Superior temporal gyrus (tissue), 1 donor: ENCODE data around the gene KCNQ1.

ENCODE experiments used
- DNase-seq: peaks from one replicate; pipeline ENCODE4 v3.0.0-alpha.2; 2016; ENCODE audit errors: extremely low spot score

Gene KCNQ1

GRCh38 chr11:2441171-2441570, 3.6 kb upstream of the KCNQ1 start:
- DNase-seq: no peak

- DNase-seq: no peak
Measured at GRCh38 chr11:2442589-2442988, 2.2 kb upstream of the KCNQ1 start.

GRCh38 chr11:2443406-2443805, 1.4 kb upstream of the KCNQ1 start:
- no peak for DNase-seq

- no peak for DNase-seq
Measured at GRCh38 chr11:2443881-2444820, 657 bp upstream of the KCNQ1 start, which contains the start of gene TRPM5. TSS of gene TRPM5 (minus strand) at chr11:2444514. CDS start at chr11:2423036, 21,478 bp downstream.

GRCh38 chr11:2445746-2446551, 1.1 kb downstream of the KCNQ1 start:
- no peak for DNase-seq

GRCh38 chr11:2446590-2447252, 1.9 kb downstream of the KCNQ1 start:
- DNase-seq: no peak

GRCh38 chr11:2447253-2447950, 2.6 kb downstream of the KCNQ1 start:
- DNase-seq: no peak

GRCh38 chr11:2447951-2448650, 3.3 kb downstream of the KCNQ1 start:
- no peak for DNase-seq

- no peak for DNase-seq
Measured at GRCh38 chr11:2448661-2449547, 4.1 kb downstream of the KCNQ1 start.

- no peak for DNase-seq
Measured at GRCh38 chr11:2449548-2450320, 4.9 kb downstream of the KCNQ1 start.

GRCh38 chr11:2450321-2451041, 5.7 kb downstream of the KCNQ1 start:
- no peak for DNase-seq

GRCh38 chr11:2451336-2451735, 6.5 kb downstream of the KCNQ1 start:
- no peak for DNase-seq

GRCh38 chr11:2451916-2452315, 7.1 kb downstream of the KCNQ1 start:
- DNase-seq: no peak

GRCh38 chr11:2452321-2453012, 7.7 kb downstream of the KCNQ1 start:
- no peak for DNase-seq

- DNase-seq: no peak
Measured at GRCh38 chr11:2453436-2453835, 8.6 kb downstream of the KCNQ1 start.

GRCh38 chr11:2458321-2458720, 13.5 kb downstream of the KCNQ1 start:
- no peak for DNase-seq

GRCh38 chr11:2459016-2459725, 14.4 kb downstream of the KCNQ1 start:
- no peak for DNase-seq
